NCI-H1436 (cell line): Measurements from ENCODE around the gene DAB1.

ENCODE experiments used
- DNase-seq: peaks from one replicate; lab custom pipeline; 2025; lab: John Stamatoyannopoulos, UW

The DAB1 gene

DNA sequence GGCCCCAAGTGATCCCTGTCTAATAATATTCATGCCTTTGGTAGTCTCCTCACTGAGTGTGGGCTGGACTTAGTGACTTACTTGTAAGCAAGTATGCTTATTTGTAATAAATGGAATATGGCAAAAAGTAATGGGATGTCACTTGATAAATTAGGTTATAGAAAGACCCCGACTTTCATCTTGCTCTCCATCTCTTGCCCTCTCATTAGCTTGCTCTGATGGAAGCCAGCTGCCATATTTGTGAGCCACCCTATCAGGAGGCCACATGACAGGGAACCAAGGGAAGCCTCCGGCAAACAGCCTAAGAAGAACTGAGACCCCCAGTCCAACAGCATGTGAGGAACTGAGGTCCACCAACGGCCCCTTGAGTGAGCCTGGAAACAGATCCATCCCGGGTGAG is 107.0 kb downstream of the DAB1 start:
- no peak for DNase-seq

DNA sequence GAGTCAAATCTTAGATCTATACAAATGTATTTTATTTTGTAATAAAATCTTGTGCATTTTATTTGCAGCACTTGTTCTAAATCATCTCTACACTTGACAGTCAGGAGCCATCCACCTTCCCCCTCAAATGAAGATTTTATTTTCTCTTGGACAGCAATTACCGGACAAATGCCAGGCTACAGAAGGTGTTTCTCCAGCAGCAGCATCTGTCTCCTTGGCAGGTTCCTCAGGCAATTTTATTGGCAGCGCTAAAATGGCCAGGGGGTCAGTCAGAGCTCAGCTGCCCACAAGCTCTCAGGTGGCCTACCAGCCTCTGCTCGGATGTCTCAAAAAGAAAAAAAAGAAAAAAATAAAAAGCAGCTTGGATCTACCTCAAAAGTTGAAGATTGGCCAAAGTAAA is 107.6 kb downstream of the DAB1 start:
- no peak for DNase-seq

DNA sequence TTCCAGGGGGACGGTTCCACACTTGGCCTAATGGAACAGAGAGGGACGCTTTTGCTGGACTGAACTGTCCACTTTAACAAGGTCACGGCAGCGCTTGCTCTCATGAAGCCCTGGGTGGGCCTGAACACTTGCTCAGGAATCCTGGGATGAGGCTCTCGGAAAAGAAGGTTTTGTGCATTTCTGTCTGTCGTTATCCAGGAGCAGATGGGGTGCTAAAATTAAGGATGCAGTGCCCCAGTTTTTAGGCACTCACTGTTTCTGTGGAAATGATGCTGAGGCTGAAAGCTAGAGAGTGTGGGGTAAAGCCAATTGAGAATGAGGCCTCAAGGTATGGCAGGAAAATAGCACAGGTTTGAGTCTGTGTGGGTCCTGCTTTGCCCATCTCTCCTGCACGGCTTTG is 111.0 kb downstream of the DAB1 start:
- no peak for DNase-seq

DNA sequence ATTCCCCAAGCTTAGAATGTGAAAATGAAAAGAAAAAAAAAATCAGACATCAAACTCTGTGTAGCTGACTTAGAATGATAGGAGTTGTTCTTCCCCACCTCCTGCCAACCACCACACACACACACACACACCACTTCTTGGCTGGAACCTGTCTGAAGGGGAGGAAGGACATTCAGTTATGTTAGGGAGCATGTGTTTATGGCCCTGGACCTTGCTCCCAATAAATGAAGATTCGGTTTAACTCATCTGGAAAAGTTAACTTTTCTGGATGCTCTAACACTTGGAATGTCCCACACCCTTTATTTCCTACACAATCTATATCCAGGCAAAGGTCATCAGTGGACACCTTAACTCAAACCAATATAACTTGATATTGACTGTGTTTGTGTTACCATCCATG is 112.4 kb downstream of the DAB1 start:
- no peak for DNase-seq

DNA sequence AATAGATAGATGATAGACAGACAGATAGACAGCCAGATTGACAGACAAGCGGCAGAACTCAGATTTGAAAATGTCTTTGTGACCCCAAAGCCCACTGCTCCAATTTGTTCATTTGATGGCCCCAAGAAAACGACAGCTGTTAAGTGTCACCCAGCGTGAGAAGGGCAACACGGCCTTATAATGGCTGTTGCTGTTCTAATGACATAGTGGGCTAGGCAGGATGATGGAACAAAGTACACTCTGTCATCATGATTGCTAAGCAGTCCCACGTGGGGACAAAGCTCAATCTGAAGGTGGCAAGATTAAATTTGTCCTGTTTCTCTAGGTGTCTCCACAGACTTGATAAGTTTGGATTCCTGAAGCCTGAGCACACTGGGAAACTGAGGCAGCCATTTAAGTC is 112.9 kb downstream of the DAB1 start:
- no peak for DNase-seq

DNA sequence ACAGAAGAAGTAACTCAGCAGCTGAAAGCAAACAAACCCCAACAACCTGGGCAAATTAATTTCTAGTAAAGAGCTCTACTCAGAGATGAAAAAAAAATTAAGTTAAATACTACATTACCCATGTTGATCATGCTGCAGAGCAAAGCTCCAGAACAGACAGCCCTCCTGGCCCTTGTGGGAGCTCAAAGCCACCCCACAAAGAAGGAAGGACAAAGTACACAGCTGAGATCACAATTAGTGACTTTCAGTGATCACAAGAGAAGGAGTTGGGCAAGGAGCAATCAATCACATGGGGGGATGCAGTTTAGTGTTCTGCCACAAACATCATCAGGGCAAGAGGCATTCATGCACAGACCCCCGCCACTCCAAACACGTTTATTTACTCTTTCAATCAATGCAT is 114.2 kb downstream of the DAB1 start:
- no peak for DNase-seq

DNA sequence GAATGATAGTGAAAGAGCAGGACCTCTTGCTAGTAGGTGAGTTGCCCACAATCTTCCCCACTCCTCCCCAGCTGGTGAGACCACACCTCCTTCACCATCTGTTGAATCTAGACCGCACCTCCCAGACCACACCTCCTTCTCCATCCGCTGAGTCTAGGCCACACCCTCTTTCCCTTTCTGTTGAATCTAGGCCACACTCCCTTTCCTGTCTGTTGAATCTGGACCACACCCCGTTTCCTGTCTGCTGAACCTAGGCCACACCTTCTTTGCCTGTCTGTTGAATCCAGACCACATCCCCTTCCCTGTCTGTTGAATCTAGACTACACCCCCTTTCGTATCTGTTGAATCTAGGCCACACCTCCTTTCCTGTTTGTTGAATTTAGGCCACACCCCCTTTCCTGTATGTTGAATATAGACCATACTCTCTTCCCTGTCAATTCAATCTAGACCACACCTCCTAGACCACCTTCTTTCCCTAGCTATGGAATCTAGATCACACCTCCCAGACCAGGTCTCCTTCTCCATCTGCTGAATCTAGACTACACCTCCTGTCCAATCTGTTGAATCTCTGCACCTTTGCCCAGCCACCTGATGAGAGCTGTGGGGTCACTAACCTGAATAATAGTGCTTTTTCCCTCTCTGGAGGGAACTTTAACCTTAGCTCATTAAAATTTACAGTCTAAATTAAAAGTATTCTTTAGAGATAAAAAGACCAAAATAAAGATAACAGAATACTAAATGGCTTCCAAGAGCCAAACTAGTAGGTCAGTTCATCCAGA is 116.3 kb downstream of the DAB1 start:
- peak; percentile 52 for DNase-seq

DNA sequence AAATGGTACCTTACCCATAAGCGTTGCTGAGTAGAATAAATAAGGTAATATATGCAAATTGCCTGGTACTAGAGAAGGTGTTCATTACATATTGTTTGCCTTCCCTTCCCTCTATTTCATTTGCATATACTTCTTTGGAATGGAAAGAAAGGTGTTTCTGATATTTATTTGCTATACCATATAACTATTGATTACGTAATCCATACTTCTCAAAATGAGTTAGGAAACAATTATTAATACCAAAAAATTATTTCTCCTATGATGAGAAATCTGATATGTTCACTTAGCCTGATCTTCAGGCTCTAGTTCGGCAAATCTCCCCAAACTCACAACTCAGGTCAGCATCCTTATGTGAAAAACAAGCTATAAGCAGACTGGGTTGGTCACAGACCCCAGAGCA is 119.3 kb downstream of the DAB1 start:
- no peak for DNase-seq

DNA sequence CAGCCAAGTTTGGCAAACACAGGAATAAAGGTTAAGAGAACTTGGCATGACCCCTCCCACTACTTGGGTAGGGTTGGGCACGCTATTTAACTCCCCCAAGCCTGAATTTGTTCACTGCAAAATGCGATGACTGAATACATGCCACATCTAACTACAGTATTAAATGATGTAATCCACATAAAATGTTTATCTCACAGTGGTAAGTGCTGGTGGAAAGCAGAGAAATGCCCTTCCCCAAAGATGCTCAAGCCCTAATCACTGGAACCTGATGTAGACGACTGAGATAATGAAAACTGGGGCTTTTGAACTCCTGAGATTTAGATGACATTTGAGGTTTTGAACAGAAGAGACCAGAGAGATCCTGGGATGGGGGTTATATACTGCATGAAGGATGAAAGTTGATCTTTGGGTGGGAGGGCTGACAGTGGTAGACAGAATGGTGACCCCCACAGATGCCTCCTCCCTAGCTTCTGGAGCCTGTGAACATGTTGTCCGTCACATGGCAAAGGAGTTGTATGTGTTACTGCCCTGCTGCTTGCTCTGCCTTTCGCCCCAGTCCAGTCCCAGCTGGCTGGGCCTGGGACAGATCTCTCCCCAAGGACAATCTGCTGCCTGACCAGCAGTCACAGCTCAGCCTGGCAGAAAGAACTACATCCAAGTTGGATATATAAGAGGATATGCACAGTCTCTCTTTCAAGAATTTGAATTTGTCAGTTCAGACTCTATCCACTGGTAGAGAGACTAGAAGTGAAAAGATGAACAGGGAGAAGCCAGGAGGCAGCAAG is 120.9 kb downstream of the DAB1 start:
- no peak for DNase-seq

DNA sequence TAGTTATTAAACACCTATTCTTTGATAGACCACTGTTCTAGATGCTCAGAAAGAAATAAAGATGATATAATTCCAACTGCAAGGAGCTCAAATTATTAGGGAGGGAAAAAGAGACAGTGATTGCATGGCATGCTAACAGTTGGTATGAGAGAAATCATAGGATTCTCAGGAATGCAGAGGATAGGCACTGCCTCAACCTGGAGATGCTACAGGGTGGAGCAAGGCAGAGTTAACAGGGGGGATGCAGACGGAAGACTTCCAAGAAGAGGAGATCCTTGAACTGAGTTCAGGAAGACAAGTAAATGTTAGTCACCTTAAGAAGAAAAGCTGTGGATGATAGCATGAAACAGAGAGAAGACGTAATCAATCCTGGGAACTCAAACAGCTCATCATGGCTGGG is 123.7 kb downstream of the DAB1 start:
- no peak for DNase-seq

DNA sequence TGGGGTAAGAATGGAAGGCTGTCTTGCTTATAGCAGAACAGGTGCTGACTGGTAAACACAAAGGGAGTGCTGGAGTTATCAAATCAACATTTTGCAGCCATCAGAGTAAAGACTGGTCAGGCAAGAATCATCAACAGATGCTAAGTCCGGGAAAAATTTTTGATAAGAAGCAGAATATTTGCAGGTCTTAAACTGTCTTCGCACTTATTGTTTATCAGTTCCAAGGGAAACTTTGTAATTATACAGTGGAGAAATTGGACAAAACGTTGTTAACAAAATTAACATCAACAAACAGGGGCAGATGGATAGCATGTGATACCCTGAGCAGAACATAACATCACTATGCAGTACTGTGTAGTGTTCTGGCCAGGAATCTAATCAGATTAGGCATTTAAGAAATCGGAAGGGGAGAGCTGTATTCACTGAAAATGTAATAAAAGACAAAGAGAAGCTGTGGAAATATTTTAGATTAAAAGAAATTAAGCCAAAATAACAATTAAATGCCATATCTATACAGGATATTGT is 127.1 kb downstream of the DAB1 start:
- DNase-seq: no peak

DNA sequence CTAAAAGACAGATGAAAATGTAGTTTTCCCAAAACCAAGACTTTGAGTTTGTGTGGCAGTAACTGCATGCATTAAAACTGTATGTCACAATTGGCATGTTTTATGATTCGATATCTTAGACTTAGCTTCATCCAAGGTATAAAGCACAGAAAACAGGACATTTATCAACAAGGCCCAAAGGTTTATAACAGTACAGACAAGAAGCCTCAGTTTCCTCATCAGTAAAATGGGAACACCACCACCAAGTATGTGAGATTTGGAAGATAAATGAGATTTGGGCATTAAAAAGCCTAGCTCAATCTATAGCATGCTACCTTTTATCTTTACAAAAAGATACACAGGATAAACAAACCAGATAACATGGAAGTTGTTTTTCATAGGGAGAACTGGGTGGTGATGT is 128.5 kb downstream of the DAB1 start:
- DNase-seq: no peak

DNA sequence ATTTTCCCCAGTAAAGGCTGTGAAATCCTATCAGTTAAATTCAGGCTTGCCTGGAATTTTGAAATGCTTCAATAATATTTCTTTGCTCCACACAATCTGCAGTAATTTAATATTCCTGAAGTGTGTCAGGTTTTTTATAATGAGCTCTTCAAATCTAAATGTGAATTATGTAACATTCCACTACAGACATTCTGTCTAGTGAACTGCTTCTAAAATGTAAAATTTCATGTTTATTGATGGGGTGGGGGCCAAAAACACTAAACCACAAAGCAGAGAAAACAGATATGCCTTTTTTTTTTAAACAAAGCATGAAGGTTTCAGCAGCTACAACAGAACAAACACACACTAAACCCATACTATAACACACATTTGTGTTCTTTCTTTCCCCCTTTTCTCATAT is 129.7 kb downstream of the DAB1 start:
- no peak for DNase-seq

DNA sequence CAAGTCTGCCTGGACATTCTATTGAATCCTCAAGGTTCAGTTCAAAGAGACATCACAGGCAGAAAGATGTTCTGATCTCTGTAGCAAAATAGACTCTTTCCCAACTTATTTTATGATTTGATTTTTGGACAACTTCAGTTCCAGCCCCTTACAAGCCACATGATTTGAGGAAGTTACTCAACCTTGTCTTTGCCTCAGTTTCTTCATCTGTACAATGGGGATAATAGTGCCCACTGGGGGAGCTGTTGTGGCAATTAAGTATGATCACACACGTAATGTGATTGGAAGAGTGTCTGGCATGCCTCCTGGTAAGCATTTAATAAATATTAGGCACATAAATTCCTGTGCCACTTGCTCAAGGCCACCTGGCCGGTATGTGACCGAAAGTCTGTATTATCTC is 130.6 kb downstream of the DAB1 start:
- DNase-seq: no peak

DNA sequence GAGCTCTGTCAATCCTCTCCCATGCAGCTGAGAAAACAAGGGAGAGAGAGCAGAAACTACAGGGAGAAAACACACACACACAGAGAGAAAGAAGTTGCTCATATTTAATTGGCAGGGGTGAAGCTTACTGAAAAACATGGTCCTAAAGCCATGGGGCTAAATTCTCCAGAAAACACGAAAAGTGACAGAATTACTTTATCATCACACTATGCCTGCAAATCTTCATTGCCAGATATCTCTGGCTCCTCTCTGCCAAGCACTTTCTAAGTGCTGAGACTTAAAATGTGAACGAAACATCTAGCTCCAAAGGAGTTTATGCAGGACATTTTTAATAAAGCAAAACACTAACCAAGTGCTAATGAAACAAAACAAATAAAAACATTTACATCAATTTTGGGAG is 134.1 kb downstream of the DAB1 start:
- DNase-seq: no peak

DNA sequence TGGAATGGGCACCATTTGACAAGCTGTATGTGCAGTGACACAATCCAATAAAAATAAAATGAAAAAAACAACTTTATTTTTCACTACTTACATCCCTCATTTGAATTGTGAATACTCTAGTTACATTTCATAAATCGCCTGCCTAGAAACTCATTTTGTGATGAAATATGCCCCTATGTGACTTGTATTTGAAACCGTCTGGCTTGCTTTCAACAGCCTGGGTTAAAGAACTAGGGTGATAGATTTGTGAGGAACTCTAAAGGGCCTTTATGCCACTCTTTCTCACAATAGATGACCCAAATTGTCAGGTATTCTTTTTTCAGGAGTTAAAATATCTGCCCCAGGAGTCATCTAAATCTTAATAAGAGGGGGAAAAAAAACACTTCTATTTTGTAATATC is 137.9 kb downstream of the DAB1 start:
- DNase-seq: no peak

DNA sequence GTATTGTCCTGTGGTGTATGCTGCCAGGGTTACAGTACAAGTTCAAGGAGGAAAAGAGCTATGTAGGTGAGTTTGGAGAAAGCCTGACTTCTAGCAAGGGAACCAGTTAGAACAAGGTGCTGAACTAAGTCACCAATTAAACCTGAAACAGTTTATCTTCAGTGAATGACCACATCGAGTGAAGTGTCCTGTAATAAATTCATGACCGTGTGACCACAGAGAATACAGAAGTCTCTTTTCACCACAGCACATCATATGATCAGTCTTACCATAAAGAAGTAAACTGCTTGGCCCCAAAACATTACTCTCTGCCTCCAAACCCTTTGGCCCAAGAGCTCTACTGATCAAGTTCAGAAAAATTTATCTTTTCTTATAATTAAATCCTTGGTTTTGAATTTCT is 141.4 kb downstream of the DAB1 start:
- DNase-seq: no peak

DNA sequence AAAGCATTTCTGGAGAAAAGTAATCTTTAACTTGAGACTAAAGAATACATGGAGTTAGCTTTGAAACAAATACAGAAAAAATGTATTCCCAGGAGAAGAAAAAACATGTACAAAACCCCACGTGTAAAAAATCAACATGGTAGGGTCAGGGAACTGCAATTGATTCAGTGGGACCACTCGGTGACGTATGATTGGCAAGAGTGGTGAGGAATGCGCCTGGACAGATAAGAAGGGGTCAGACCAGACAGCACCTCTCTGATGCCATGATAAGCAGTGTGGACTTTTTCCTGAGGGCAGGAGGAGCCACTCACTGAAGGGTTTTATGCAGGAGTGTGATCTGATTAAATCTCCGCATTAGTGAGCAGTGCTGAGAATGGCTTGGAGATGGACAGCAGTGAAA is 142.5 kb downstream of the DAB1 start:
- DNase-seq: no peak

DNA sequence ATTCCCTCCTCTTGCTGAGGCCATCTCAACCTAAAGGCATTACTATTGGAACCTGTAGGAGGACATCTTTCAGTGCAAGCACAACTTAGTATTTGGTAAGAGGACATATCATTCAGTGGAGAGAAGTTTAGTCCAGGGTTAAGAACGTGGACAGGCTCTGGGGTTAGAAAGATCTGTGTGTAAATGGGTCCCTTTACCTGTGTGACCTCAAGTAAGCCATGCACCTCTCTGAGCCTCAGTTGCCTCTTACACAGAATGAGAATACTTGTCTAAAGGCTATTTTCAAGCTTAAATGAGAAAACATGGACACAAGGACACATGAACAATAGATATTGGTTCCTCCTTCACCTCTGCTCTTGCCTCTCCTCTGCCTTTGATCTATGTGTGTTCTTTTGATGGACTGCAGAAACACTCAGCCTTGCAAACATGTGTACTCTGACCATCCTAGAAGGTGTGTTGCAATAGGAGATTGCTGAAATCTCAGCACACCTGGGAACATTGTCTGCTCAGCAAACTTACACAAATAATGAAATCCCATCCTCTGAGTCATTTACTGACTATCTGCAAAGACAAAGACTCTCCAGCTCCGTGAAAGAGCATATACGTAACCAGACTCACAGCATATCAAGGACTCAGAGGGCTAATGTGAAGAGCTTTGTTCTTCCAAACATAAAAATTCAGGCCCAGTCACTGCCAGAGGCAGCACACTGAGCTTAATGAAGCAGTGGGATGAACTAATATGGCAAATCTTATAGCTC is 143.8 kb downstream of the DAB1 start:
- DNase-seq: no peak

DNA sequence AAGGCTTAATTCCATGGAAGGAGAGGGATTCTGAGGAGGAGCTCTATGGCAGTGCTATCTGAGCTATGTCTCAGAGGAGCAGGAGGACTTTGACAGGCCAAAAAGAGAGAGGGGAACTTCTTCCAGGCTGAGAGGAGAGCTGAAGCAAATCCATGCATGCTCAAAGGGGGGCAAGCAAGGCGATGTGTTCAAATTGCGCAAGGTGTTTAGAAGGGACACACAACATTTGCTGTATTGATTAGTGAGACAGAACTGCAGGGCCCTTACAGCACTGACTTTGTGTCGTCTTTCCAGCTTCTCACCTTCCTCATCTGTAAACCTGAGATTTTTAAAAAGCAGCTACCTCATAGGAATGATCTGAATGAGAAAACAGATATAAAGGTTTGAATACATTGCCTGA is 145.3 kb downstream of the DAB1 start:
- DNase-seq: no peak

DNA sequence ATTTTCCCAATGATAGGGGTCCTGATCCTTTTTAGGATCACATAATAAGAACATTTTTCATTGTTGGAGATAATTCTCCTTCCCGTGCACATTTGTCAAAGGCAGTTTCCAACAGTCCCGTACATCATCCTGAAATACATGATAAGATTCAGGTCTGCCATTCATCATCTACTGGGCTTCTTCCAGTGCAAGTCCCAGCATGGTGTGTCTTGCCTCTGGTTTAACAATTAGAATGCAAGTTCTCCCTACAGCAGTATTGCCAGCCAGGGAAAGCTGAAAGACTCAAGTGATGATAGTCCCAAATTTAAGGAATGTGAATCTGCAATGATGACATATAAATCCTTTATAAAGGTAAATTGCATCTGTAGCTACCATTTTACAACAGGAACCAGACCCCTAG is 146.2 kb downstream of the DAB1 start:
- no peak for DNase-seq

DNA sequence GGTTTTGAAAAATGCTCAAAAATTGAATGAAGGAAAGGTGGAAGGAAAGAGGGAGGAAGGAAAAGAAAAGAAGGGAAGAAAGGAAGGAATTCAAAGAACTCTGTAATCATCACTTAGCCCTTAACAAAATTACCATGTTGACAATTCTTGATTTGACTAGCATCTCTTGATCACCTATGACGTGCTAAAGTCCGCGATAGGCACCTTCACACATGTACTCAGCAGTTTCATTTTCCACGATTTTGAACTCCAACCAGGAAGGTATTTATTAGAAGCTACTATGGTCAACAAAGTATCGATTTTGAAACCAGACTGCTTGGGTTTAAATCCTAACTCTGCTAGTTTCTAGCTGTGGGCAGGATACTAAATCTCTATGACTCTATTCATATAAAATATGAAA is 146.9 kb downstream of the DAB1 start:
- no peak for DNase-seq

DNA sequence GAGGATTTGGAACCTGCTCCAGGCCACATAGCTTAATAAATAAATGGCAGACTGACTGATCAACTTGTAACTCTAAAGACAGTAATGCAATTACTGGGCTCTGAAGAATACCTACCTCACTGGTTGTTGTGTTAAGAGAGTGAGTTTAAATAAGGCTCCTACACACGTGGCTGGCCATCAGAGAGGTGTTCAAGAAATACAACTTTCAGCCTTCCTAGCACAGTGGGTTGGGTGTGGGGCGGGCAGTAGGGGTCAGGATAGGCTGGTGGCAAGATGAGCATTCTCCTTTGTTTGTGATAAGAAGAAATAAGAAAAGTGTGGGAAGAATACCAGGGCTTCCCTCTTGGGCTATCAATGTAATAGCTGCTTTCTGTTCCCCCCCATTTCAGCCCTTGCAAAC is 151.3 kb downstream of the DAB1 start:
- DNase-seq: no peak
